ENCODE measurements around the gene ZNF878.

DNA sequence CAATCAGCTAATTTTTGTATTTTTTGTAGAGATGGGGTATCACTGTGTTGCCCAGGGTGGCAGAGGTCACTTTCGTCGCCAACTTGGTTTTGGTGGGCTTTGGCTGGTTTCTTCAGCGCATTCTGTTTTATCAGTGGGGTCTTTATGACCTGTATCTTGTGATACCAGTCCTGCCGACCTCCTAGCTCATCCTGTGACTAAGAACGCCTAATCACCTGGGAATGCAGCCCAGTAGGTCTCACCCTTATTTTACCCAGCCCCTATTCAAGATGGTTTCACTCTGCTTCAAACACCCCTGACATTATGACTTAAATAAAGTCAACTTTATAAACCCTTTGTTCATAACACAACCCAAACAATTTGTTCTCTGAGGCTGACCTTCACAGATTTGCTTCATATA is 3.0 kb upstream of the ZNF878 start:
- TF ChIP-seq, protein P1, sequence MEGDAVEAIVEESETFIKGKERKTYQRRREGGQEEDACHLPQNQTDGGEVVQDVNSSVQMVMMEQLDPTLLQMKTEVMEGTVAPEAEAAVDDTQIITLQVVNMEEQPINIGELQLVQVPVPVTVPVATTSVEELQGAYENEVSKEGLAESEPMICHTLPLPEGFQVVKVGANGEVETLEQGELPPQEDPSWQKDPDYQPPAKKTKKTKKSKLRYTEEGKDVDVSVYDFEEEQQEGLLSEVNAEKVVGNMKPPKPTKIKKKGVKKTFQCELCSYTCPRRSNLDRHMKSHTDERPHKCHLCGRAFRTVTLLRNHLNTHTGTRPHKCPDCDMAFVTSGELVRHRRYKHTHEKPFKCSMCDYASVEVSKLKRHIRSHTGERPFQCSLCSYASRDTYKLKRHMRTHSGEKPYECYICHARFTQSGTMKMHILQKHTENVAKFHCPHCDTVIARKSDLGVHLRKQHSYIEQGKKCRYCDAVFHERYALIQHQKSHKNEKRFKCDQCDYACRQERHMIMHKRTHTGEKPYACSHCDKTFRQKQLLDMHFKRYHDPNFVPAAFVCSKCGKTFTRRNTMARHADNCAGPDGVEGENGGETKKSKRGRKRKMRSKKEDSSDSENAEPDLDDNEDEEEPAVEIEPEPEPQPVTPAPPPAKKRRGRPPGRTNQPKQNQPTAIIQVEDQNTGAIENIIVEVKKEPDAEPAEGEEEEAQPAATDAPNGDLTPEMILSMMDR (IDR thresholded peaks at IDR 0.05), result no peak
- TF ChIP-seq POLR2A (IDR thresholded peaks at IDR 0.05), result no peak
